ENCODE data around the gene PIEZO2.
"Not testable (repeated sequence)": the region's sequence is repeated elsewhere in the genome, so short reads cannot be mapped to it uniquely, and the experiment has no call there.

PIEZO2 gene

GRCh38 chr18:11148680-11149440 lies 509 bp downstream of the PIEZO2 start:
- DNase-seq (ENCODE audit: low read depth), result no peak

GRCh38 chr18:11147962-11148679 lies 1.2 kb downstream of the PIEZO2 start:
- DNase-seq (ENCODE audit: low read depth), result no peak

GRCh38 chr18:11147371-11147951 lies 1.9 kb downstream of the PIEZO2 start:
- DNase-seq (ENCODE audit: low read depth), result no peak

GRCh38 chr18:11146947-11147345 lies 2.4 kb downstream of the PIEZO2 start:
- no peak for DNase-seq (ENCODE audit: low read depth)

GRCh38 chr18:11146238-11146946 lies 3.0 kb downstream of the PIEZO2 start:
- no peak for DNase-seq (ENCODE audit: low read depth)

- no peak for DNase-seq (ENCODE audit: low read depth)
Measured at GRCh38 chr18:11145413-11146191, 3.8 kb downstream of the PIEZO2 start.

- no peak for DNase-seq (ENCODE audit: low read depth)
Measured at GRCh38 chr18:11137400-11137799, 12.0 kb downstream of the PIEZO2 start.

- DNase-seq (ENCODE audit: low read depth), result no peak
Measured at GRCh38 chr18:11136241-11136640, 13.1 kb downstream of the PIEZO2 start.

- no peak for DNase-seq (ENCODE audit: low read depth)
Measured at GRCh38 chr18:11134940-11135339, 14.4 kb downstream of the PIEZO2 start.

- not testable (repeated sequence) for DNase-seq (ENCODE audit: low read depth)
Measured at GRCh38 chr18:11129059-11129458, 20.3 kb downstream of the PIEZO2 start.

GRCh38 chr18:11125492-11126315 lies 23.7 kb downstream of the PIEZO2 start:
- DNase-seq (ENCODE audit: low read depth), result no peak

- DNase-seq (ENCODE audit: low read depth), result no peak
Measured at GRCh38 chr18:11124054-11124453, 25.3 kb downstream of the PIEZO2 start.

- no peak for DNase-seq (ENCODE audit: low read depth)
Measured at GRCh38 chr18:11121443-11121849, 27.9 kb downstream of the PIEZO2 start.

GRCh38 chr18:11119959-11120587 lies 29.3 kb downstream of the PIEZO2 start:
- no peak for DNase-seq (ENCODE audit: low read depth)

GRCh38 chr18:11119550-11119949 lies 29.8 kb downstream of the PIEZO2 start:
- no peak for DNase-seq (ENCODE audit: low read depth)

GRCh38 chr18:11118051-11118766 lies 31.2 kb downstream of the PIEZO2 start:
- no peak for DNase-seq (ENCODE audit: low read depth)

- no peak for DNase-seq (ENCODE audit: low read depth)
Measured at GRCh38 chr18:11115276-11115675, 34.1 kb downstream of the PIEZO2 start.

- no peak for DNase-seq (ENCODE audit: low read depth)
Measured at GRCh38 chr18:11114653-11115052, 34.7 kb downstream of the PIEZO2 start.

- DNase-seq (ENCODE audit: low read depth), result no peak
Measured at GRCh38 chr18:11113937-11114336, 35.4 kb downstream of the PIEZO2 start.
